Ovary (tissue), 3 donors: Measurements from ENCODE around the gene TBC1D25.

Experiments
- CTCF ChIP-seq, 3 donors: fragments of 450-650 bp in 2 of 3; fragments of 200-600 bp in 1 of 3; IDR thresholded peaks; one replicate each; pipeline versions ENCODE4 v1.5.1 to v1.8.0; 2016 to 2022; ENCODE audit warnings: antibody characterized with exemption in 3 of 3, mild to moderate bottlenecking in 1 of 3
- POLR2A ChIP-seq: fragments of 450-650 bp; IDR thresholded peaks from one replicate; pipeline ENCODE4 v1.6.1; 2017; ENCODE audit warnings: antibody characterized with exemption, mild to moderate bottlenecking, moderate library complexity
- donor health status: DM: no; HTN: no; CAD: no.

GRCh38 chrX:48520455-48520854 lies 19.1 kb upstream of the TBC1D25 start:
- no peak for TF ChIP-seq CTCF (IDR thresholded peaks at IDR 0.05)
- TF ChIP-seq POLR2A: no peak
